Stimulated activated CD4-positive, alpha-beta T cell treated with anti-CD3 and anti-CD28 coated beads, Interleukin-4, amount 100 ng/mL, for 24 hours (primary cell): Measurements from ENCODE around the gene PDHX.
A peak's percentile ranks its signal among the peaks of the same experiment; 100 is the strongest.
"Not testable (repeated sequence)": the region's sequence is repeated elsewhere in the genome, so short reads cannot be mapped to it uniquely, and the experiment has no call there.

Experiments
- DNase-seq: peaks from one replicate; pipeline ENCODE4 v3.0.0-alpha.2; 2020

The PDHX gene

DNA sequence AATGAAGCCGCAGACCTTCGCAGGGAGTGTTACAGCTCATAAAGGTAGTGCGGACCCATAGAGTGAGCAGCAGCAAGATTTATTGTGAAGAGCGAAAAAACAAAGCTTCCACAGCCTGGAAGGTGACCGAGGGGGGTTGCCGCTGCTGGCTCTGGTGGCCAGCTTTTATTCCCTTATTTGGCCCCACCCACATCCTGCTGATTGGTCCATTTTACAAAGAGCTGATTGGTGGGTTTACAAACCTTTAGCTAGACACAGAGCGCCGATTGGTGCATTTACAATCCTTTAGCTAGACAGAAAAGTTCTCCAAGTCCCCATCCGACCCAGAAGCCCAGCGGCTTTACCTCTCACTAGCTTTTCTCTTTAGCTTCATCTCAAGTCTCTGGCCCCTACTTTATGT is 2.9 kb upstream of the PDHX start:
- not testable (repeated sequence) for DNase-seq

DNA sequence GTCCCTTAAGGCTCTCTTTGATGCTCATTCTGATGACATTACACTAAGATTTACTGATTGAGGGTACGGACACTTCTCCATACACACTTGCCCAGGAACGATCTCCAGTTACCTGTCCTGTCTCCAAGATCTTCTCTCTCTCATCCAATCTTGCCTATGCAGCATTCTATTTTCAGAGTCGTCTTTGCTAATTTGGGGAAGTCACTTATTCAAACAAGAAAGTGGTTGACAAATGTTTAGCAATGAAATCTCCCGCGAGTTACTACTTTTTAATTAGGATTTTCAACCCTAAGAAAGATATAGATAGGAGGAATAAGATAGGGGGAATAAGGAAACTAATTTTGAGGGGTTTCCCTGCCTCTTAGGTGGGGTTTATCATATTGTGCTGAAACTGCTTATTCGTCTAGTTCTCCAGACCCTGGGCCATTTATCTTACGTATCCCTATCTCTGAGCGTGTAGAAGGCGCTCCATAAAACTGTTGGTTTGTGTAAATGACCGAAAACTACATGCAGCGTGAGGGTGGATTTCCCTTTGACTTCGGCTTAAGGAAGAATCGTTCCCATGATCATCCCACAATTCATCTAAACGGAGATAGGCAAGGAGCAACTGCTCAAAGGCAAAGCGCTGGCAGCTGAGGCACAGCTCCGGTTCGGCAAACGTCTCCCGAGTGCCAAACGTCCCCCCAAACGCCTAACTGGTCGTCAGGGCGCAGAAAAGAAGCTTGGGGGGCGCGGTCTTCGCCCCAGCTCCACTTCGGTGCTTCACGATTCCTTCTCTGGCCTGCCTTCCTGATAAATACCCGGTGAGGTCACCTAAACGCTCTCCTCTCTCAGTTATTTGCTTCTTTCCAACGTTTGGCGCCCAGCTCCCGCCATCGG is 1.0 kb upstream of the PDHX start:
- no peak for DNase-seq

DNA sequence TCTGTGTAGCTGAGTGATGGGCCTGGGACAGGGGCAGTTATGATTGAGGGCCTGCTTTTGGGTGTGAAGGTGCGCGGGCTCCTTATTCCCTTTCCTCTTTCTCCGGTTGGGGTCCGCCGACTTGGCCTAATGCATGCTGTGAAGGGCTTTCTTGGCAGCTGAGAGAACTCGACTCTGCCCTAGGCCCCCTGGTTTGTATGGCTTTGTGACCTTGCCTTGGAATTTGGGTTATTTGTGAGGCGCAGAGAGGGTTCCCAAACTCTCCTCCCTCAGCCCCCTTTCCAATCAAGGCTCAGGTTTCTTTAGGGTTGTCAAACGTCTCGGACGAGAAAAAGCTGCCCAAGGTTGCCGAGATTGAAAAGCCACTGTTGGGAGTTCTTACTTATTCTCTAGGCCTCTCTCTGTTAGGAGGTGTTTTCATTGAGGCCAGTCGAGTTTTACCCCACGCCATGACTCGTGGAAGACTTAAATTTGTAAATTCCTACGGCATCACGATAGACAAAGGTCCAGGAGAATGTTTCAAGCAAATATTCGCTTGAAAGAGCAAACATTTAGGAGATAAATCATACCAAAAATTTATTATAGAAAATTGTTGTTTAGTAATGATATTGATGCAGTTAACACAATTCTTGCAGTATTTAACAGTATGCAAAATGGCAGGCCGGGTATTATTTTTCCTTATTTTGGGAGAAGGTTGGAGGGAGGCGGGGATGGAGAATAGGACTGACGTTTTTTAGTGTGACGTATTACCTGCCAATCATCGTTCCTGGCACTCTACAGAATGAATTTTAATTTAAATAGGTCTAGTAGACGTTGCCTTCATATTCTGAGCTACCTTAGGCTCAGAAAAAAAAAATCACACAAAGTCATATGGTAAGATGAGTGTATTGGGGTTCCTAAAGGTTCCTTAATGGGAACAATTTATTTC is 689 bp downstream of the PDHX start:
- no peak for DNase-seq

- no peak for DNase-seq
Measured at GRCh38 chr11:34921156-34921555, 4.7 kb downstream of the PDHX start.

- DNase-seq = no peak
Measured at GRCh38 chr11:34924714-34925113, 8.3 kb downstream of the PDHX start.

DNA sequence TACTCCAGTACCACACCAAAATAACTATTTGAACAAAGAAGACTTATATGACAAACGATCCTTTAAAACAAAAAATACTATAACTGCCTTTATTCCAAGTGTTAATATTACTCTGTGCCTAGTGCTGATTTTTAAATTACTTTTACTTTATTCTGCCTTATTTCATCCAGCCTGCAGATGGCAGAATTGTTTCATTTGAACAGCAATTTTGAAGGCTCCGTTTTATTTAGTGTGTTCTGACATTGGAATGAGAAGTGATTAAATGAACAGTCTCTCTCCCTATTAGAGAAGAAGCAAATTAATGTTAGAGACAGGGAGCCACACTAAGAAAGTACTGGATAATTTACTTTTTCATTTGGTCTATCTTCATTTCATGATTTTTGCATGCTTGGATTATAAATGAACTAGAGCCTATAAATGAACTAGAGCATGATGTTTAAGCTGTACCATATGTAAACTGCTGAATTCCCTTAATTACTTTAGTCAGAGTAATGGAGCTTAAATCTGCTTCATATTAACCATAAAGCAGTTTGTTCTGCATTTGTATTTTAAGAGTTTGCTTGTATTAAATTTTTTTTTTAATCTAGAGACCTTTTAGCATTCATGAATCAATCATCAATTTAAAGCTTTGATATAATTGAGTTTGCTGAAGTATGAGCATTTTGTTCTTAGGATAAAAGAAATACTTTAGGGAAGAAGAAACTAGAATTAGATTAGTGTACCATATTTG is 9.8 kb downstream of the PDHX start:
- DNase-seq = peak; percentile 27

- DNase-seq = no peak
Measured at GRCh38 chr11:34926831-34927132, 10.4 kb downstream of the PDHX start.

DNA sequence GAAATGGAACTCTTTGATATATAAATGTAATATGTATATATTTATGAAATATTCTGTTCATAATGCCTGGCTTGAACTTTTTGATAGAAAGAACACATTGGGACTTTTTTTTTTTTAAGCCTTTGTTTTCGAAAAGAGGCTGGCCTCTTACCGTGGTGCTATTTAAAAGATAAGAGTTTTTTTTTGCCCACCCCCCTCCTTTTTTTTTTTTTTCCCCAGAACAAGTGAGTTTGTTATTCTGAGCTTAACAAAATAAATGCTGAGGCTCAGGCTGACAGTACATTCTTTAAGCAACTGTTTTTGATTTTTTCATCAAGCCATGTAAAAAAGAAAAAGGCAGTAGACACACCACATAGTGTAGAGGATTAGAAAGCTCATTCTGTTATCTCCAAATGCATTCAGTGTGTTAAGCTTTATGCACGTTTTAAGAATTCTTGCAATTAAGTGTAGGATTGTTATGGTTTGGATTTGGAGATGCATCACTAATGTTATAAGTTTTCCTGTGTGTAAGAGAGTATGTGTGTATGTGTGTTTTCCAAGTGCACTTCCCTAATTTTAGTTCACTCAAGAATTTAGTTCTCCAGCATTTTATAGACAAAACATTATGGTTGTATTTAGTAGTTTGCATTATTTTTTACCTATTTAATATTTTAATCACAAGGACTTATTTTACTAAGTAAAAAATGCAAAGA is 12.0 kb downstream of the PDHX start:
- DNase-seq = no peak

GRCh38 chr11:34928960-34929680 is 12.7 kb downstream of the PDHX start:
- no peak for DNase-seq

GRCh38 chr11:34929794-34930763 is 13.7 kb downstream of the PDHX start:
- DNase-seq = no peak

DNA sequence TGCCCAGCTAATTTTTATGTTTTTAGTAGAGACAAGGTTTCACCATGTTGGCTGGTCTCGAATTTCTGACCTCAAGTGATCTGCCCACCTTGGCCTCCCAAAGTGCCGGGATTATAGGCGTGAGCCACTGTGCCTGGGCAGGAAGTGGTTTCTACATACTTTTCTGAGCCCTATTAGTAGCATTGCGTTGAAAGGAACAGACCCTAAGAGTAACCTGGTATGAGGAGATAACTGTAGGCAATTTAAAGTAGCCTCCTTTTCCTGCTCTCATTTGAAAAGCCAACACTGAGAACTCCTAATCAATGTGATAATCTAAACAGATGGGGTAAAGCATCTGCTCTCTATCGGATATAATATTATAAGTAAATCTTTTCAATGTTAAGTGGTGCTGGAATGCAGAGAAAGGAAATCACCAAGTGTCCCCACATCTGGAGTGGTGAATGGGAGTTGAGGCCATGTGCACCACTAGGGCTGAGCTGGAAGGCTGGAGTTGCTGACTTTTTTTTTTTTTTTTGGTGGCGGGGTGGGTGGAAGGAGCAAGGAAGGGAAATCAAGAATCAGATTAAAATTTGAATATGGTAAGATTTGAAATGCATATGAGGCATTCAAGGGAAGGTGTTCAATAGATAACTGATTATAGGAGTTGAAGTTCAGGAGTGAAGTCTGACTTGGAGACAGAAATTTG is 20.7 kb downstream of the PDHX start:
- no peak for DNase-seq

DNA sequence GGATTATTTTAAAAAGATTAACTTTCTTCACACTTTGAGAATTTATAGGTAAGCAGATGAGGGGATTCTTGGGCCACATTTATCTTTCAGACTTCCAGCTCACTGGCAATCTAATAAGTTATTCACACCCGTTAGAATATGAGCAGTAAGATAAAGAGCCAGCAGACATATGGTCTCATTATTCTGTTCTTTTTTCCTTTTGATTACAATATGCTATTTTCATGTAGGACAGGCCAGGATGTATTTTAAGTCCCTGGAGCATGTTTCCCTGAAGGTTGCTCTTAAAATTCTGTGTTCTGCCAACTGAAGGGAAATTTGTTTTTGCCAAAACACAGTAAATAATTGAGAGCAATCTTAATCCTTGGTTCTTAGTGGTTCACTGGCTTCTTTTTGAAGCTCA is 22.2 kb downstream of the PDHX start:
- DNase-seq = no peak

GRCh38 chr11:34940026-34940677 is 23.7 kb downstream of the PDHX start:
- no peak for DNase-seq

DNA sequence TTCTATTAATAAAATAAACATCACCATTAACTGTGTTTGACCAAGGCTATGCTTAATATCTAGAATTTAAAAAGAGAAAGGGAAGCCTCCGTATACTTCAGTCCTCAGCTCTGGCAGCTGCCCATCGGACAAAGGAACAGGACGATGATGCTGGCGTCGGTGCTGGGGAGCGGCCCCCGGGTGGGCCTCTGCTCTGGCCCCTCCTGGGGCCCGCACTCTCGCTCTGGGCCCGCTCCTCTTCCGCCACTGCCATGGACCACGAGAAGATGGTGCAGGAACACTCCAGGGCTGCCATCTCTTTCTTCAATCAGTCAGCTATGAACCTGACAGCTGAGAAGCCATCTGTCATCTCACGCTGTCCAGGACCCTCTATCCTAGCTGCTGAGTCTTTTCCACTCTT is 25.3 kb downstream of the PDHX start:
- DNase-seq = no peak

GRCh38 chr11:34944692-34945091 is 28.3 kb downstream of the PDHX start:
- no peak for DNase-seq

DNA sequence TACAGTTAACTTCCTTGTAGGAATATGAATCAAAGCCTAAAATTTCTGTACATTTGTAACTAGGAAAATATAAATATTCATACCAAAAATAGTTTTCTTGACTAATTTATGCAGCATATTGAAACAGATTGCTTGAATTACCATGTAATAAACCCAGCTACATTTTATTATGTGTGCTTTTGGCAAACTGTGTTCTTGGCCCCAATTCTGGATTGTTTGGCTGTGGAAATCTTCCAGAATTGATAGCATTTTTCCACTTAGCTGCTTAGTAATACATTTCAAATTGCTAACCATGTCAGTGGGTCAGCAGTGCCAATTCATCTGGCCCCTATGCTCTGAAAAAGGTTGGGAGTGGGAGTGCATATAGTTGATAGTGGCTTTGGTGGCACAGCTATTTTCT is 32.3 kb downstream of the PDHX start:
- DNase-seq = no peak

- no peak for DNase-seq
Measured at GRCh38 chr11:34953955-34954354, 37.5 kb downstream of the PDHX start.

DNA sequence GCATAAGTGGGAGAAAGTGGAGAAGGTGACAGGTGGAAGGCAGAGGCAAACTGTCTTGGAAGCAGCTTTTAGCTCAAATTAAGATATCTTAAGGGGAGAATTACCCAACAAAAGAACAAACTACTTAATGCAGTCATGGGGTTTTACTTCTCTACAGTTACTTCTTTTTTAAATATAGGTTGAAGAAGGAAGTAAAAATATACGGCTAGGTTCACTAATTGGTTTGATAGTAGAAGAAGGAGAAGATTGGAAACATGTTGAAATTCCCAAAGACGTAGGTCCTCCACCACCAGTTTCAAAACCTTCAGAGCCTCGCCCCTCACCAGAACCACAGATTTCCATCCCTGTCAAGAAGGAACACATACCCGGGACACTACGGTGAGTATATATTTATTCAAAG is 40.8 kb downstream of the PDHX start:
- no peak for DNase-seq

DNA sequence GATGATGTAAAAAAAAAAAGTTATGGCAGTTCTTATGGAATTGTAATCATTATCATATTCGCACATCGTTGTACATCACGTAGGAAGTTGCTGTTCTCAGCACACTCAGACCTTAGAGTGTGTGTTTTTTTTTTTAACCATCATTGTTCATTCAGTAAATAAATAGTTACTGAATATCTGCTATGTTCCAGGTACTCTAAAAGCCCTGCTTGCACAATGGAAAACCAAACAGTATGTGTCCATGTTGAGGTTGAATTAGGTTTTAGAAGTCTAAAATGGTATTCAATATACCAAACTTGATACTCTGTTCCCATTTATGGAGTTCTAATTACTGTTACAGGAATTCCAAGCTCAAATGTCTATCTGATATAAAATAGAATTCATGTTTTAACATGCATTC is 41.2 kb downstream of the PDHX start:
- DNase-seq = no peak

DNA sequence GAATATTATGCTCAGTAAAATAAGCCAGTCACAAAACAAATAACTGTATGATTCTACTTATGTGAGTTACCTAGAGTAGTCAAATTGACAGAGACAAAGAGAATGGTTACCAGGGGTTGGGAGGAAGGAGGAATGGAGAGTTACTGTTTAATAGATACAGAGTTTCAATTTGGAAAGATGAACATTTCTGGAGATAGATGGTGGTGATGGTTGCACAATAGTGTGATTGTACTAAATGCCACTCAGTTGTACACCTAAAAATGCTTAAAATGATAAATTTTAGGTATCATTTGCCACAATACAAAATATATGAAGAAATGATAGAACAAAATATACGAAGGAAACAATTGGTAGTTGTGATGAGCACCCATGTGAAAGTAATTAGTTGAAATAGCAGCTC is 43.4 kb downstream of the PDHX start:
- no peak for DNase-seq
